H1 (cell line): Measurements from ENCODE around the gene NEO1. TPM values are rescaled to one million over a fixed set of nuclear protein-coding genes. Genes with fewer than 3 reads are reported as not detected.

Source experiments
- CTCF ChIA-PET: fragments of 300-600 bp; sonication (Branson Sonifier 250); formaldehyde crosslinking; loops from one replicate; lab custom pipeline; 2021; ENCODE audit not compliant: partially characterized antibody; lab: Charles Lee
- POLR2A ChIA-PET: fragments of 300-600 bp; sonication (Branson Sonifier 250); formaldehyde crosslinking; loops from one replicate; lab custom pipeline; 2021; ENCODE audit warnings: inconsistent platforms; ENCODE audit not compliant: partially characterized antibody; lab: Charles Lee
- DNase-seq, 2 experiments: peaks; one replicate each; pipeline versions ENCODE4 v3.0.0 to v3.0.0-alpha.2; 2010 to 2022; ENCODE audit warnings: low spot score in 2 of 2, low read depth in 1 of 2, mixed read lengths in 1 of 2
- FAIRE-seq: peaks from 2 replicates; lab custom pipeline; 2011; peaks lifted over from hg19 to GRCh38; lab: Jason Lieb, UNC
- H2AFZ ChIP-seq: 2 replicates; pipeline ENCODE4 v1.8.1; 2012; ENCODE audit warnings: low read length, inconsistent platforms
- H2AK5ac ChIP-seq: 2 replicates; pipeline ENCODE4 v1.6.1; 2013; ENCODE audit warnings: low read depth, low read length
- H2BK120ac ChIP-seq: replicated peaks from 2 replicates; pipeline ENCODE3; 2013; ENCODE audit warnings: low read depth, low read length, inconsistent platforms
- H2BK12ac ChIP-seq: 2 replicates; pipeline ENCODE4 v1.6.1; 2013; ENCODE audit warnings: low read depth, low read length
- H2BK15ac ChIP-seq: 2 replicates; pipeline ENCODE4 v1.6.1; 2013; ENCODE audit warnings: low read length
- H2BK20ac ChIP-seq: 2 replicates; pipeline ENCODE4 v1.6.1; 2013; ENCODE audit warnings: low read length
- H2BK5ac ChIP-seq: 2 replicates; pipeline ENCODE4 v1.6.1; 2013; ENCODE audit warnings: low read depth, low read length
- H3K14ac ChIP-seq: 2 replicates; pipeline ENCODE4 v1.6.1; 2013; ENCODE audit warnings: inconsistent platforms; ENCODE audit not compliant: insufficient read length
- H3K18ac ChIP-seq: 2 replicates; pipeline ENCODE4 v1.6.1; 2013; ENCODE audit warnings: low read length; ENCODE audit errors: extremely low read depth
- H3K23ac ChIP-seq: 2 replicates; pipeline ENCODE4 v1.6.1; 2013; ENCODE audit warnings: inconsistent platforms; ENCODE audit not compliant: insufficient read length
- H3K23me2 ChIP-seq: 2 replicates; pipeline ENCODE4 v1.6.1; 2013; ENCODE audit warnings: low read depth, low read length
- H3K27ac ChIP-seq: 2 replicates; pipeline ENCODE4 v1.6.1; 2011; ENCODE audit warnings: low read depth, low read length, inconsistent platforms
- H3K27me3 ChIP-seq, 4 experiments: replicated peaks in 1 of 4; 1 replicate in 1 of 4; 2 replicates in 3 of 4; pipeline versions ENCODE4 v1.6.1 to v1.8.1; 2011 to 2013; ENCODE audit warnings: low read length in 3 of 4, mild to moderate bottlenecking in 3 of 4, inconsistent platforms in 2 of 4, mixed read lengths in 2 of 4, moderate library complexity in 1 of 4; ENCODE audit not compliant: control insufficient read depth in 3 of 4, insufficient read depth in 3 of 4; ENCODE audit errors: extremely low read depth in 1 of 4
- H3K36me3 ChIP-seq, 4 experiments: 2 replicates each; pipeline versions ENCODE4 v1.6.1 to v1.8.1; 2011 to 2013; ENCODE audit warnings: mild to moderate bottlenecking in 4 of 4, low read length in 3 of 4, moderate library complexity in 2 of 4, control low read depth in 1 of 4, inconsistent platforms in 1 of 4; ENCODE audit not compliant: insufficient read depth in 4 of 4, control insufficient read depth in 2 of 4
- H3K4ac ChIP-seq: replicated peaks from 2 replicates; pipeline ENCODE3; 2013; ENCODE audit warnings: low read length, low read depth, mixed read lengths, inconsistent platforms; ENCODE audit not compliant: insufficient read length
- H3K4me1 ChIP-seq, 4 experiments: replicated peaks in 1 of 4; 1 replicate in 1 of 4; 2 replicates in 3 of 4; pipeline versions ENCODE4 v1.6.1 to v1.8.1; 2011 to 2013; ENCODE audit warnings: low read length in 3 of 4, inconsistent platforms in 2 of 4, mixed read lengths in 1 of 4; ENCODE audit not compliant: insufficient read depth in 4 of 4, control insufficient read depth in 3 of 4
- H3K4me2 ChIP-seq, 2 experiments: 2 replicates each; pipeline versions ENCODE4 v1.6.1 to v1.8.1; 2011 to 2013; ENCODE audit warnings: low read depth in 2 of 2, low read length in 2 of 2, control low read depth in 1 of 2, inconsistent platforms in 1 of 2, mild to moderate bottlenecking in 1 of 2; ENCODE audit not compliant: insufficient read depth in 1 of 2
- H3K4me3 ChIP-seq, 4 experiments: fragments of 200-600, 300-600 bp in 1 of 4; sonication (generic), shearing (Covaris generic), sonication (Bioruptor Twin) in 1 of 4; 2 replicates each; pipeline versions ENCODE4 v1.5.1 to v1.8.1; 2011 to 2016; ENCODE audit warnings: low read length in 4 of 4, low read depth in 3 of 4, control low read depth in 2 of 4, inconsistent platforms in 2 of 4, mild to moderate bottlenecking in 2 of 4, mixed read lengths in 1 of 4, moderate library complexity in 1 of 4; ENCODE audit not compliant: insufficient read depth in 2 of 4; ENCODE audit errors: extremely low read depth in 1 of 4
- H3K56ac ChIP-seq: replicated peaks from 2 replicates; pipeline ENCODE3; 2013; ENCODE audit warnings: low read depth, mild to moderate bottlenecking, mixed read lengths, low read length, inconsistent platforms; ENCODE audit not compliant: insufficient read length
- H3K79me1 ChIP-seq: 2 replicates; pipeline ENCODE4 v1.6.1; 2013; ENCODE audit warnings: low read depth, low read length, control low read depth
- H3K79me2 ChIP-seq, 2 experiments: 2 replicates each; pipeline versions ENCODE4 v1.6.1 to v1.8.1; 2012 to 2013; ENCODE audit warnings: low read length in 2 of 2, mild to moderate bottlenecking in 2 of 2, inconsistent platforms in 1 of 2; ENCODE audit not compliant: insufficient read depth in 2 of 2, control insufficient read depth in 1 of 2
- H3K9ac ChIP-seq, 4 experiments: replicated peaks in 1 of 4; 1 replicate in 1 of 4; 2 replicates in 3 of 4; pipeline versions ENCODE4 v1.6.1 to v1.8.1; 2011 to 2013; ENCODE audit warnings: low read depth in 3 of 4, low read length in 3 of 4, control low read depth in 2 of 4, mild to moderate bottlenecking in 2 of 4, moderate library complexity in 2 of 4, inconsistent platforms in 1 of 4; ENCODE audit errors: extremely low read depth in 1 of 4
- H3K9me3 ChIP-seq, 2 experiments: 2 replicates each; pipeline versions ENCODE4 v1.6.1 to v1.8.1; 2012 to 2013; ENCODE audit warnings: mild to moderate bottlenecking in 2 of 2, moderate library complexity in 2 of 2, control low read depth in 1 of 2, inconsistent platforms in 1 of 2, low read depth in 1 of 2, low read length in 1 of 2, mixed read lengths in 1 of 2; ENCODE audit not compliant: insufficient read depth in 2 of 2
- H4K20me1 ChIP-seq, 2 experiments: replicated peaks in 1 of 2; 2 replicates each; pipeline versions ENCODE3 to v1.8.1; 2011 to 2013; ENCODE audit warnings: inconsistent platforms in 2 of 2, low read length in 2 of 2, mild to moderate bottlenecking in 1 of 2; ENCODE audit not compliant: insufficient read depth in 2 of 2, control insufficient read depth in 1 of 2
- H4K5ac ChIP-seq: 2 replicates; pipeline ENCODE4 v1.6.1; 2013; ENCODE audit warnings: low read length, low read depth, mixed read lengths, inconsistent platforms; ENCODE audit not compliant: insufficient read length
- H4K8ac ChIP-seq: 2 replicates; pipeline ENCODE4 v1.8.0; 2013; ENCODE audit warnings: mild to moderate bottlenecking, moderate library complexity, low read length, inconsistent platforms; ENCODE audit not compliant: insufficient read depth; ENCODE audit errors: extremely low read depth
- H4K91ac ChIP-seq: replicated peaks from 2 replicates; pipeline ENCODE3; 2013; ENCODE audit warnings: low read length, mixed read lengths, inconsistent platforms; ENCODE audit not compliant: insufficient read length
- BCL11A ChIP-seq, 2 experiments: IDR thresholded peaks; one replicate each; pipeline ENCODE4 v1.6.1; 2011; ENCODE audit warnings: low read depth in 2 of 2, low read length in 2 of 2, mild to moderate bottlenecking in 2 of 2
- CBX5 ChIP-seq: fragments of 300-800, 300-1000 bp; sonication (generic); IDR thresholded peaks from 2 replicates; pipeline ENCODE4 v1.7.1; 2016; ENCODE audit warnings: antibody characterized with exemption, low read length, low read depth
- CBX8 ChIP-seq: fragments of 300-800, 300-1000 bp; sonication (generic); IDR thresholded peaks from 2 replicates; pipeline ENCODE4 v1.7.1; 2016; ENCODE audit warnings: low read depth, low read length, borderline replicate concordance
- CHD2 ChIP-seq: IDR thresholded peaks from 2 replicates; pipeline ENCODE4 v1.6.1; 2012; ENCODE audit warnings: low read length, improper control_type of control experiment
- EGR1 ChIP-seq: IDR thresholded peaks from 2 replicates; pipeline ENCODE4 v1.6.1; 2011; ENCODE audit warnings: low read depth, low read length, borderline replicate concordance
- EP300 ChIP-seq, 2 experiments: IDR thresholded peaks; 1 replicate in 1 of 2; 2 replicates in 1 of 2; pipeline ENCODE4 v1.6.1; 2011 to 2012; ENCODE audit warnings: low read depth in 2 of 2, low read length in 2 of 2, mild to moderate bottlenecking in 2 of 2, borderline replicate concordance in 1 of 2, inconsistent platforms in 1 of 2, moderate library complexity in 1 of 2
- NANOG ChIP-seq: IDR thresholded peaks from 2 replicates; pipeline ENCODE4 v1.6.1; 2011; ENCODE audit warnings: low read length, low read depth, mild to moderate bottlenecking, inconsistent platforms; ENCODE audit not compliant: insufficient read depth, poor library complexity, severe bottlenecking
- RFX5 ChIP-seq: IDR thresholded peaks from 2 replicates; pipeline ENCODE4 v1.6.1; 2011; ENCODE audit warnings: low read depth, low read length, improper control_type of control experiment, borderline replicate concordance
- SAP30 ChIP-seq: fragments of 300-600 bp; sonication (generic); IDR thresholded peaks from 2 replicates; pipeline ENCODE4 v1.7.1; 2012; ENCODE audit warnings: low read length, moderate library complexity, mild to moderate bottlenecking, inconsistent platforms; ENCODE audit not compliant: insufficient read depth, insufficient replicate concordance
- SIRT6 ChIP-seq: IDR thresholded peaks from one replicate; pipeline ENCODE4 v1.7.1; 2012; ENCODE audit warnings: low read length, inconsistent platforms
- SP2 ChIP-seq: IDR thresholded peaks from 2 replicates; pipeline ENCODE4 v1.6.1; 2012; ENCODE audit warnings: mild to moderate bottlenecking, low read length, inconsistent platforms
- SP4 ChIP-seq: IDR thresholded peaks from 2 replicates; pipeline ENCODE4 v1.6.1; 2012; ENCODE audit warnings: low read length, inconsistent platforms
- SRF ChIP-seq: IDR thresholded peaks from 2 replicates; pipeline ENCODE4 v1.6.1; 2011; ENCODE audit warnings: mild to moderate bottlenecking, low read depth, low read length, moderate library complexity
- SUZ12 ChIP-seq: fragments of 200-600 bp; sonication (generic); IDR thresholded peaks from 2 replicates; pipeline ENCODE4 v1.6.1; 2012; ENCODE audit warnings: mild to moderate bottlenecking, inconsistent platforms, low read length, moderate library complexity, mixed read lengths
- TBP ChIP-seq: IDR thresholded peaks from 2 replicates; pipeline ENCODE4 v1.6.1; 2011; ENCODE audit warnings: low read depth, low read length, improper control_type of control experiment
- YY1 ChIP-seq: IDR thresholded peaks from 2 replicates; pipeline ENCODE4 v1.6.1; 2011; ENCODE audit warnings: low read depth, mild to moderate bottlenecking, low read length
- WGBS, 2 experiments: shearing (Covaris generic) in 1 of 2; methylation state at CpG; one replicate each; pipeline versions ENCODE4 v1.1.6 to v1.1.7; 2013 to 2015; ENCODE audit warnings: low lambda C conversion rate in 2 of 2, mixed read lengths in 2 of 2, inconsistent platforms in 1 of 2, low coverage in 1 of 2, missing lambda C conversion rate in 1 of 2; ENCODE audit not compliant: insufficient replicate concordance in 2 of 2, insufficient coverage in 1 of 2, insufficient read length in 1 of 2; ENCODE audit errors: extremely low coverage in 1 of 2, missing lambda C conversion rate in 1 of 2; 5-methylcytosine and 5-hydroxymethylcytosine counted together
- polyA plus RNA-seq, 7 experiments: library from polyadenylated mRNA; depleted of rRNA in 3 of 7; stranded (reverse) in 5 of 7; unstranded in 2 of 7; fragments of >200 nt in 5 of 7; fragments of 200-250 nt in 2 of 7; gene quantifications; 1 replicate in 5 of 7; 2 replicates in 1 of 7; 4 replicates in 1 of 7; pipeline versions ENCODE4 v1.2.1 to v1.2.3, GENCODE V29; 2011 to 2013; ENCODE audit warnings: missing spikeins in 2 of 7, mixed read lengths in 2 of 7
- total RNA-seq: library from RNA; stranded (reverse); fragmentation: NEBNext Ultra II Directional; extraction: Animal tissue kit (Norgen Biotek cat#: 25700); gene quantifications from 2 replicates; pipeline ENCODE4 v1.2.1, GENCODE V29; 2021

The NEO1 gene
- total and polyA plus RNA-seq, 2 of the 8 experiments (the other 6 are each of a cell fraction or from before 2014, with no cell fraction given) = 36.0 to 51.0 TPM

DNA sequence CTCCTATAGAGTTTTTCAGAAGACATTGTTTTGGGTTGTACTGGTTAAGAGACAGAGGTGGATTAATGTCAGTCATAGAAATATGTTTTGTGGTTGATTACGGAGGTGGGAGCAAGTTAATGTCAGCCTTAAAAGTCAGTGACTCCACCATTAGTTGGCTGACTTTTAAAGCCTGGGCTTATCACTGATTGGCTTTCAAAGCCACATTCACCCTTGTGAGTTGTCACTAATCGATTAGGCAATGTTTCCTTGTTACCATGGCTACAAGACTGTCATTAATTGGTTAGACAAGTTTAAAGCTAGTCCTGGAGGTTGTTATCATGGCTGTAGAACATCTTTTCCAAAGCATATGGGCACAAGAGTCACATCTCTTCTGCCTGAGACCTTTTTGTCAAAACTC is 73.0 kb downstream of the NEO1 start:
- TF ChIP-seq EGR1 (no peak), TBP (no peak), NANOG (no peak), YY1 (no peak), SP2 (no peak), CBX5 (no peak), CHD2 (no peak), SIRT6 (no peak), SRF (no peak), SP4 (no peak), CBX8 (no peak), SUZ12 (no peak), SAP30 (no peak), EP300 (IDR thresholded peaks at IDR 0.05; ENCODE audit: borderline replicate concordance in 1 of 2, low read depth in 2 of 2, low read length in 2 of 2) (no peak), RFX5 (no peak), BCL11A (IDR thresholded peaks at IDR 0.05; ENCODE audit: low read depth in 2 of 2, low read length in 2 of 2) (no peak)
- Histone ChIP-seq H3K4me3 (no peak overlapping the region), H3K36me3 (peaks cover 0 to 9% (median 2%) of the 10 kb centered on the region in 4 experiments; a peak in 3 of 8 replicates), H4K8ac (no peak overlapping the region), H3K9ac (no peak overlapping the region), H3K4me1 (no peaks in the 10 kb centered on the region), H3K79me2 (no peaks in the 10 kb centered on the region), H3K23me2 (no peaks in the 10 kb centered on the region; the same call in 1 of the 2 replicates), H3K18ac (no peak overlapping the region), H3K14ac (no peak overlapping the region), H3K27ac (no peak overlapping the region), H2AFZ (no peak overlapping the region), H3K23ac (no peak overlapping the region), H4K20me1 (no peaks in the 10 kb centered on the region), H2BK12ac (no peak overlapping the region), H3K9me3 (no peaks in the 10 kb centered on the region), H2BK20ac (no peak overlapping the region), H3K4ac (no peak overlapping the region), H3K4me2 (no peak overlapping the region), H4K91ac (no peak overlapping the region), H2BK120ac (no peak overlapping the region), H3K27me3 (no peaks in the 10 kb centered on the region), H3K56ac (no peak overlapping the region), H4K5ac (no peak overlapping the region), H2AK5ac (no peak overlapping the region), H2BK15ac (no peak overlapping the region), H2BK5ac (no peak overlapping the region), H3K79me1 (no peaks in the 10 kb centered on the region)
- ChIA-PET CTCF (interaction anchor here (1.3 kb wide), 1 partner anchor 10 kb away, joined by 3 read pairs; no protein-coding TSS in a partner anchor), POLR2A (no interaction called here)
- DNase-seq (no peak), FAIRE-seq (peak; percentile 42)
- 78% methylated on average over 2 of the region's 2 CpGs; no CpG with 5 or more reads in 1 of the 2 experiments for WGBS, 2 experiments
